RWPE1 (cell line): ENCODE data around the gene SLC27A1.

Experiments
- CTCF ChIA-PET: fragments of 350-600 bp; sonication (Branson Sonifier 250); formaldehyde crosslinking; extraction: SDS; loops from one replicate; lab custom pipeline; 2021; lab: Yijun Ruan, JAX
- POLR2A ChIA-PET: fragments of 400-600 bp; formaldehyde crosslinking; extraction: SDS; loops from one replicate; lab custom pipeline; 2020; ENCODE audit warnings: antibody characterized with exemption; ENCODE audit not compliant: low non-redundant PET; lab: Yijun Ruan, JAX
- DNase-seq: peaks from one replicate; pipeline ENCODE4 v3.0.0; 2012; ENCODE audit warnings: low spot score
- H3K27ac ChIP-seq: fragments of 450-650 bp; 2 replicates; pipeline ENCODE4 v1.5.1; 2017
- TF ChIP-seq, protein P1 (sequence below): fragments of 450-650 bp; conservative IDR thresholded peaks from 2 replicates; pipeline ENCODE4 v1.5.1; 2017; ENCODE audit warnings: low read depth, mild to moderate bottlenecking

The SLC27A1 gene

DNA sequence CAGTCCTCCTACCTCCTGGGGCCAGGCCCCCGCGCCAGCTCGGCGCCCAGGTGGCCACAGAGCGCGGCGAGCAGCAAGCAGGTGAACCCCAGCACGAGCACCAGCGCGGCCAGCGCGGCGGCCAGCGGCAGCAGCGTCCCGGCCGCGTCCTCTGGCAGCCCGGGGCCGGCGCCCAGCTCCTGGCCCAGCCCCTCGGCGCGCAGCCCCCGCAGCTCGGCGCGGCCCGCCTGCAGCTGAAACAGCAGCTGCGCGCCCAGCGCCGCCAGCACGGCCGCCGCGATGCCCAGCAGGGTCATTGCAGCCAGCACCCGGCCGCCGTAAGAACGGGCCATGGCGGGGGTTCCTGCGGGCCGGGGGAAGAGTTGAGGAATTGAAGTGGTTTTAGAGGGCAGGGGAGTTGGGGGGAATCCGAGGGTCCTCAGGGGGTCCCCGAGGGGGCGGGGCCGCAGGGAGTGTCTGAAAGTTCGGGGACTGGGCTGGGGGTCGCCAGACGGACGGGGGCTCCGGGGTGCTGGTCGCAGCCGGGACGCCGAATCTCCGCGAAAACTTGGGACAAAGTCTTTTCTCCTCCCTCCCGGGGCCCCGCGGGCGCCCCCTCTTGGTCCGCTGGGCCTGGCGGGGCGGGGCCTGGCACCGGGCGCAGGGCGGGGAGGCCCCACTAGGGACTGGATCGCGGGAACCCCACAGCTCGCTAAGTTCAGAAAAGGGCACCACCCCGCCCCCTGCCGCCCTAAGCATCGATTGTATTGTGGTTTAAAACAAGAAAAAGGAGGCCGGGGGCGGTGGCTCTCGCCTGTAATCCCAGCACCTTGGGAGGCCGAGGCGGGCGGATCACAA lies 22.0 kb upstream of the SLC27A1 start, which contains the start of gene TMEM221:
Gene TMEM221 (minus strand): TSS at position 538 of the 837 bp plus-strand sequence. CDS start 206 bp downstream, at position 332.
- DNase-seq: no peak
- peak within 1 kb of the TSS; percentile 27; the same call in 1 of the 2 replicates for H3K27ac ChIP-seq
- ChIA-PET CTCF (interaction anchor here (0.6 to 0.9 kb wide), 3 partner anchors 10 to 167 kb away, joined by 3 to 6 read pairs (median 5); partner anchors contain the start of gene ANKLE1), POLR2A (no interaction called here)
- TF ChIP-seq, protein P1, sequence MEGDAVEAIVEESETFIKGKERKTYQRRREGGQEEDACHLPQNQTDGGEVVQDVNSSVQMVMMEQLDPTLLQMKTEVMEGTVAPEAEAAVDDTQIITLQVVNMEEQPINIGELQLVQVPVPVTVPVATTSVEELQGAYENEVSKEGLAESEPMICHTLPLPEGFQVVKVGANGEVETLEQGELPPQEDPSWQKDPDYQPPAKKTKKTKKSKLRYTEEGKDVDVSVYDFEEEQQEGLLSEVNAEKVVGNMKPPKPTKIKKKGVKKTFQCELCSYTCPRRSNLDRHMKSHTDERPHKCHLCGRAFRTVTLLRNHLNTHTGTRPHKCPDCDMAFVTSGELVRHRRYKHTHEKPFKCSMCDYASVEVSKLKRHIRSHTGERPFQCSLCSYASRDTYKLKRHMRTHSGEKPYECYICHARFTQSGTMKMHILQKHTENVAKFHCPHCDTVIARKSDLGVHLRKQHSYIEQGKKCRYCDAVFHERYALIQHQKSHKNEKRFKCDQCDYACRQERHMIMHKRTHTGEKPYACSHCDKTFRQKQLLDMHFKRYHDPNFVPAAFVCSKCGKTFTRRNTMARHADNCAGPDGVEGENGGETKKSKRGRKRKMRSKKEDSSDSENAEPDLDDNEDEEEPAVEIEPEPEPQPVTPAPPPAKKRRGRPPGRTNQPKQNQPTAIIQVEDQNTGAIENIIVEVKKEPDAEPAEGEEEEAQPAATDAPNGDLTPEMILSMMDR: peak; percentile 71

DNA sequence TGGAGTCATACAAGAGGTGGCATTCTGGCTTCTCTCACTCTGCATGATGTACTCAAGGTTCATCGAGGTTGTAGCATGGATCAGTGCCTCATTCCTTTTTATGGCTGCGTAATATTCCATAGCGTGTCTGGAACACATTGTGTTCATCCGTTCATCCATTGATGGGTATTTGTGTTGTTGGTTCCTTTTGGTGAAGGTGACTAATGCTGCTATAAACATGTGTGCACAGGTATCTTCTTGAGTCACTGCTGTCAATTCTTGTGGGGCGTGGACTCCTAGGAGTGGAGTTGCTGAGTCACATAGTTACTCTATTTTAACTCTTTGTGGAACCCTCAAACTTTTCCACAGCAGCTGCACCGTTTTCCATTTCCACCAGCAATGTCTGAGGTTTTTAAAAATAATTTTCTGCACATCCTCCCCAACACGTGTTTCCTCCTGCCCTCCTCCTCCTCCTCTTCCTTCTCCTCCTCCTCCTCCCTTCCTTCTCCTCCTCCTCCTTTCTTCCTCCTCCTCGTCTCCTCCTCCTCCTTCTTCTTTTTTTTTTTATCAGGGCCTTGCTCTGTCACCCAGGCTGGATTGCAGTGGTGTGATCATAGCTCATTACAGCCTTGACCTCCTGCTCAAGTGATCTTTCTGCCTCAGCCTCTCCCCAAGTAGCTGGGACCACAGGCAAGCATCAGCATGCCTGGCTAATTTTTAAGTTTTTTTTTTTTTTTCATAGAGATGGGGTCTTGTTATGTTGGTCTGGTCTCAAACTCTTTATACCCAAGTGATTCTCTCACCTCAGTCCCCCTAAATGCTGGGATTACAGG lies 19.9 kb upstream of the SLC27A1 start:
- ChIA-PET CTCF (interaction anchor here (0.6 to 1.0 kb wide), 4 partner anchors 10 to 177 kb away, joined by 3 read pairs; no protein-coding TSS in a partner anchor), POLR2A (no interaction called here)
- TF ChIP-seq, protein P1: no peak
- DNase-seq: peak; percentile 90
- H3K27ac ChIP-seq: peak overlapping the region; percentile 92

DNA sequence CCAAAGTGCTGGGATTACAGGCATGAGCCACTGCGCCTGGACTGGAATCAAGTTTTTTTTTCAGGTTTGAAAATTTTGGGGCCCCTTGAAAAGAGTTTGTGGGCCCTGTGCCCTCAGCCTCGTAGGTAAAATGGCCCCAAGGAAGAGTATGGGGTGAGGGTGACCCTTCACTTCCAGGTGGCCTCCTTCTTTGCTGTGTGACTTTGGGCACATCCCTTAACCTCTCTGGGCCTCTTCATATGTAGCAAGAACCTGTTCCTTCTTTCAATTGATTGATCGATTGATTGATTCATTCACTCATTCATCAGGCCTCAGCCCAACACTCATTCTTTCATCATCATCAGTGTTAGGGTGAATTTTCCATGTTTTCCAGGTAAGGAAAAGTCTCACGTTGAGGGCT lies 18.5 kb upstream of the SLC27A1 start:
- peak overlapping the region; percentile 92 for H3K27ac ChIP-seq
- ChIA-PET CTCF (no interaction called here), POLR2A (no interaction called here)
- TF ChIP-seq, protein P1: no peak
- DNase-seq: no peak

DNA sequence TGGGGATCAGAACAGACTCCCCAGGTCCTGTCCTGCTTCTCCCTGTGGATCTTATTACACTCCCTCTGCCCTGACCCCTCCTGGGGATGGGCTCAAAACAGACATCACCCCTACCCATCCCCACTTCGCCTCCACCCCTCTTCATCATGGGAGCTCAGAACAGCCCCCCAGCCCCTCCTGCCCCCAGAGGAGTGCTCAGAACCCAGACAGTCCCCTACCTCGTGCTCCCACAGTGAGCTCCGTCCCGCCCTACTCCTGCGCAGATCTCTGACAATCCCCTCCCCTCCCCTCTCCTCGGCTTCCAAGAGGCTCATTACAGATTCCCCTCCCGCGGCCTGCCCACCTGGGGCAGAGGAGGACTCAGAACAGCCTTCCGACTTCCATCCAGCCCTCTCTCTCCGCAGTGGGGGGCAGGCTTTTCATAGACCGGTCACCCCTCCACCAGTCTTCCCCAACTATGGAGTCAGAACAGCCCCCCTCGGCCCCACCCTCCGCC lies 15.7 kb upstream of the SLC27A1 start:
- DNase-seq: no peak
- TF ChIP-seq, protein P1: no peak
- POLR2A ChIA-PET: interaction anchor here (0.5 kb wide), 1 partner anchor 21 kb away, joined by 4 read pairs; no protein-coding TSS in a partner anchor
- CTCF ChIA-PET: no interaction called here
- H3K27ac ChIP-seq: no peak overlapping the region

DNA sequence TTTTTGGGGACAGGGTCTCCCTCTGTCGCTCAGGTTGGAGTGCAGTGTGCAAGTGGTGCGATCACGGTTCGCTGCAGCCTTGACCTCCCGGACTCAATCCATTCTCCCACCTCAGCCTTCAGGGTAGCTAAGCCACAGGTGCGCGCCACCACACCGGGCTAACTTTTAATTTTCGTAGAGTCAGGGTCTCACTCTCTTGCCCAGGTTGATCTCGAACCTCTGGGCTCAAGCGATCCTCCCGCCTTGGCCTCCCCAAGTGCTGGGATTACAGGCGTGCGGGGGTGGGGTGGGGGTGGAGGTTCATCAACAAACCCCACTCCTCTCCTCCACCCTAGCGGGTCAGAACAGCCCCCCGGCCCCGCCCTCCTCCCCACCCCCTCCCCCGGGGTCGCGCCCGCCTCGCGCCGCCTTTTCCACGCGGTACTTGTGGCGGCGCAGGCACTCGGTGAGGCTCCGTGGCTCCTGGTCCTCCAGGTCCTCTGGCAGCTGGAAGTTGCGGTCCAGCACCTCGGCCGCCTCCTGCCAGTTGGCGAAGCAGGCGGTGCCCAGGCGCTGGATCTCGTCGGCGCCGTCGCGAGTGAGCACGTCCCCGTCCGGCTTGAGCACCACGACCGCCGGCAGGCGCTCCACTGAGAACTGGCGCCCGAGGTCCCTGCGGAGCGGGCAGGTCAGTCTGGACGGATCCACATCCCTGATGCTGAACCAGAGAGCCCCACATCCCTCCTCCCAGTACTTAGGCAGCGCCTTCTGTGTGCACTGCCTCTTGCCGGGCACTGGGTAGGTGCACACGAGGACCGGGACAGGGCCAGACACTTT lies 14.8 kb upstream of the SLC27A1 start:
- H3K27ac ChIP-seq: no peak overlapping the region
- DNase-seq: no peak
- ChIA-PET CTCF (no interaction called here), POLR2A (no interaction called here)
- TF ChIP-seq, protein P1: no peak
